ENCODE measurements around the gene DAG1.

DAG1 gene

DNA sequence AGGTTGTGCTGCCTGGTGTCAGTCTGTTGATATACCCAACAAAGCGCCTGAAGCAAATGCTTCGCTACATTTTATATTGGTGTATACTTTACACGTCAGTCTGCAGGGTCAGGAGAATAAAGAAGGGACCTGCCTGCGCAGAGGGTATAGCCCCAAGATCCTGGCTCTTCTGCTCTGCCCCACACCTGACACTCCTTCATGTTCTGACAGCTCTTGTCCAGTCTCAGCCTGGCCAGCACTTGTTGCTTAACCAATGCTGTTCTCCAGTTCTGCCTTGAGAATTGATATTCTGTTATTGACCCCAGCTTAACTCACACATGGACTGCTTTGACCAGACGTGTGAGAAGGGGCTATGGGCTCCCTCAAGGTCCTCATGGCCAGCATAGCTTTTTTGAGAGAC, 48.4 kb downstream of the DAG1 start:
- DNase-seq: no peak

DNA sequence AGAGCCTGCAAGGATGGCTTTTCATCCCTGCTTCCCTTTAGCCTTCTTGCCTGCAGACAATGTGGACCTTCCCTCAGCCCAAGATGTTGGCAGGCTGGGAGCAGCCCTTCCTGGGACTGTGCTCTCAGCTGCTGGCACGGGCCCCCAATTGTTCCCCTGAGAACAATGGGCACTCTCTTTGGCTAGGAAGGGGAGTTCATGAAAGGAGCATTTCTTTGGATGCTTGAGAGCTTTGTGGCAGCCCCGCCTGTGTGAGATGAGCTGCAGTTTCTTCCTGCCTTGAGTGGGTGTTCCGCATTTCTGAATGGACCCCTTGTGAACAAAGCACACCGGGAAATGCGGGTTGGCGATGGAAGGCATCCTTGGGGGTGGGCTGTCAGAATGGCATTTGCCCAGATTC, 49.2 kb downstream of the DAG1 start:
- DNase-seq: no peak

DNA sequence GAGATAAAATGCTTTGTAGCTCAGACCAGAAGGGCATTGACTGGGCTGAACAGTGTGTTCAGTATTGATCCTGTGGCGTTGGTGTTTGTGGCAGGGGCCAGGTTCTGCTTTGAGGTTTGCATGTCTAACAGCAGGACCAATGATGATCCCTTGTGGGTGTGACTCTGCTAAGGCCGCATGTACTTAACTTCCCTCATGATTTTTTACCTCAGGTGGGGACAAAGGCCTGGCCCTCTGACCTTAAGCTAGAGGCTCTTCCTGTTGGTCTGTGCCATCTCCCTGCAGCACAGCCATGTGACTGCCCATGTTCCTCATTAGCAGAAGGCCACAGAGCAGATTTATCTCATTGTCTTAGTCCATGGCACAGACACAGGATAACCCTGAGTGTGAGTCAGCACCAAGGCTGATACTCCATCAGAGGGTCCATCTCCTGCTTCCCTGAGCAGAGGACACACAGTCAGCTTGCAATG, 49.9 kb downstream of the DAG1 start:
- DNase-seq: no peak

DNA sequence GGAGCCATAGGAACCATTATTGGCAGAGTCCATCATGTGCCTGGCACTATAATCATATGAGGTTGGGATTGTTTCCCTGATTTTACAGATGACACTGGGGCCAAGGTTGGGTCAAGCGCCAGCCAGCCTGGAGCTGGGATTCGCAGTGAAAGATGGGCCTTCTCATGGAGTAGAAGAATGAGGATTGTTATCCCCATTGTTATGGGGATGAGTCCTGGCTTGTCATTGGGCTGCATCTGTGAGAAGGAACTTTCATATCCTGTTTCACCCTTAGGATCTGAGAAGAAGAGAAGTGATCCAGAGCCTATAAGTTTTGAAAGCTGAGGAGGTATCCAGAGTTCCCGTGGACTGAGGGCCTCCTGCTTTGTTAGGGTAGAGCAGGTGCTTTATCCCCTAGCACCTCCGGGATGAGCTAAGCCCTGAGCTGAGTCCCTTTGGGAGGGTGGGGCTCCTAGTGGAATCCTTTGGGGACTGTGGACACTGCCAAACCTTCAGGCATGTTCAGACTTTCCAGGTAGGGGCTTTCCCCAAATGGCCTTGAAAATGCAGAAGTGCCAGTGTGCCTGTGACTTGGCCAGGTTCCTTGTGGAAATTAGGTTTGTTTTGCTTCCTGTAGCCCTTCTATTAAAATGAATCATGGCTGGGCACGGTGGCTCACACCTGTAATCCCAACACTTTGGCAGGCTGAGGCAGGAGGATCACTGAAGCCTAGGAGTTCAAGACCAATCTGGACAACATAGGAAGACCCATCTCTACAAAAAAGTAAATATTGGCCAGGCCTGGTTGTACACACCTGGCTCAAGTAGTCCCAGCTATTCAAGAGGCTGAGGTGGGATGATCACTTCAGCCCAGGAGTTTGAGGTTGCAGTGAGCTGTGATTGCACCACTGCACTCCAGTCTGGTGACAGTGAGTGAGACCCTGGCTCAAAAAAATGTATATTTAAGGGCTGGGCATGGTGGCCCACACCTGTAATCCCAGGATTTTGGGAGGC, 54.0 kb downstream of the DAG1 start:
- DNase-seq: no peak

DNA sequence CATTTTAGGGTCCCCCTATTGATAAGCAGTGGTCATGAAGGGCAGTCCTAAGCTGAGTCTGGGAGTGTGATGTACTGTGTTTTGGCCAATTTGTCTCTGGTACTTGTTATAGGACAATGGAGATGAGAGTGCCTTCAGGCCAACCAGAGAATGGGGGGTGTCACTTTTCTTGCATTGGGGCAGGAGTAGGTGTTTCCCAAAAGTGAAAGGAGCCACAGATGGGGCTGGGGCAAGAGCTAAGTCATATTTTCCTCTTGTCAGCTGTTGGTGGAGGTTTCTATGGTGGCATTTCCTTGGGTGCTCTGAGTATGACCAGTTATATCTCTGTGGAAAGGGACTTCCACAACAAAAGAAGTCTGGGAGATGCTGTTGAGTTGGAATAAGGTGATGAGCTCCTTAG, 59.5 kb downstream of the DAG1 start:
- DNase-seq: no peak

DNA sequence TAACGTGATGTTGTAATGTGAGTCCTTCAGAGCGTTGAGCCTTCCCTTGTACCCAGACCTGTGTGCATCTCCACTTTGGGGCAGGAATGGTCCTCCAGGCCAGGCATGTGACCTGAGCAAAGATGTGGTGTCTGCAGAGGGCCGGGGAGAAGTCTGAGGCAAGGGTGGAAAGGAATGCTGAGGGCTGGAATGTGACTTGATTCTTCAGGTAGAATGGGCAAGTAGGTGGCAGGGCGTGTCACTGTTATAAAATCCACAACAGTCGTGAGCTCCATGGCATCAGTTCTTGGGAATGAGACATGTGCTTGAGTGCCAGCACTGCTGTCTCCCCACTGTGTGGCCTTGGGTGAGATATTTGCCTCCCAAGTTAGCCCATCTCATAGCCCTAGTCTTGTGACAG, 60.2 kb downstream of the DAG1 start:
- no peak for DNase-seq

DNA sequence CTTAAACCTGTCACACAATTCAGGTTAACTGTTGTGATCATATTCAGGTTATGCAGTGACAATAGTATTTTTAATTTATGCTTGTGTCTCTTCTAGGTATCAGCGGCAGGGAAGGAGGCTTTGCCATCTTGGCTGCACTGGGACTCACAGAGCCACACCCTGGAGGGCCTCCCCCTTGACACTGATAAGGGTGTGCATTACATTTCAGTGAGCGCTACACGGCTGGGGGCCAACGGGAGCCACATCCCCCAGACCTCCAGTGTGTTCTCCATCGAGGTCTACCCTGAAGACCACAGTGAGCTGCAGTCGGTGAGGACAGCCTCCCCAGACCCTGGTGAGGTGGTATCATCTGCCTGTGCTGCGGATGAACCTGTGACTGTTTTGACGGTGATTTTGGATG, 60.6 kb downstream of the DAG1 start:
- no peak for DNase-seq

DNA sequence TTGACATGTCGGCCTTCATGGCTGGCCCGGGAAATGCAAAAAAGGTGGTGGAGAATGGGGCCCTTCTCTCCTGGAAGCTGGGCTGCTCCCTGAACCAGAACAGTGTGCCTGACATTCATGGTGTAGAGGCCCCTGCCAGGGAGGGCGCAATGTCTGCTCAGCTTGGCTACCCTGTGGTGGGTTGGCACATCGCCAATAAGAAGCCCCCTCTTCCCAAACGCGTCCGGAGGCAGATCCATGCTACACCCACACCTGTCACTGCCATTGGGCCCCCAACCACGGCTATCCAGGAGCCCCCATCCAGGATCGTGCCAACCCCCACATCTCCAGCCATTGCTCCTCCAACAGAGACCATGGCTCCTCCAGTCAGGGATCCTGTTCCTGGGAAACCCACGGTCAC, 61.2 kb downstream of the DAG1 start:
- DNase-seq: no peak

DNA sequence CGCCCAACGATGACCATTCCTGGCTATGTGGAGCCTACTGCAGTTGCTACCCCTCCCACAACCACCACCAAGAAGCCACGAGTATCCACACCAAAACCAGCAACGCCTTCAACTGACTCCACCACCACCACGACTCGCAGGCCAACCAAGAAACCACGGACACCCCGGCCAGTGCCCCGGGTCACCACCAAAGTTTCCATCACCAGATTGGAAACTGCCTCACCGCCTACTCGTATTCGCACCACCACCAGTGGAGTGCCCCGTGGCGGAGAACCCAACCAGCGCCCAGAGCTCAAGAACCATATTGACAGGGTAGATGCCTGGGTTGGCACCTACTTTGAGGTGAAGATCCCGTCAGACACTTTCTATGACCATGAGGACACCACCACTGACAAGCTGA, 61.6 kb downstream of the DAG1 start:
- DNase-seq: no peak

DNA sequence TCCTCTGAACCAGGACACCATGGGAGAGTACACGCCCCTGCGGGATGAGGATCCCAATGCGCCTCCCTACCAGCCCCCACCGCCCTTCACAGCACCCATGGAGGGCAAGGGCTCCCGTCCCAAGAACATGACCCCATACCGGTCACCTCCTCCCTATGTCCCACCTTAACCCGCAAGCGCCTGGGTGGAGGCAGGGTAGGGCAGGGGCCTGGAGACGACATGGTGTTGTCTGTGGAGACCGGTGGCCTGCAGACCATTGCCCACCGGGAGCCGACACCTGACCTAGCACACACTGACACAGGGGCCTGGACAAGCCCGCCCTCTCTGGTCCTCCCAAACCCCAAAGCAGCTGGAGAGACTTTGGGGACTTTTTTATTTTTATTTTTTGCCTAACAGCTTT, 63.0 kb downstream of the DAG1 start:
- DNase-seq: no peak

DNA sequence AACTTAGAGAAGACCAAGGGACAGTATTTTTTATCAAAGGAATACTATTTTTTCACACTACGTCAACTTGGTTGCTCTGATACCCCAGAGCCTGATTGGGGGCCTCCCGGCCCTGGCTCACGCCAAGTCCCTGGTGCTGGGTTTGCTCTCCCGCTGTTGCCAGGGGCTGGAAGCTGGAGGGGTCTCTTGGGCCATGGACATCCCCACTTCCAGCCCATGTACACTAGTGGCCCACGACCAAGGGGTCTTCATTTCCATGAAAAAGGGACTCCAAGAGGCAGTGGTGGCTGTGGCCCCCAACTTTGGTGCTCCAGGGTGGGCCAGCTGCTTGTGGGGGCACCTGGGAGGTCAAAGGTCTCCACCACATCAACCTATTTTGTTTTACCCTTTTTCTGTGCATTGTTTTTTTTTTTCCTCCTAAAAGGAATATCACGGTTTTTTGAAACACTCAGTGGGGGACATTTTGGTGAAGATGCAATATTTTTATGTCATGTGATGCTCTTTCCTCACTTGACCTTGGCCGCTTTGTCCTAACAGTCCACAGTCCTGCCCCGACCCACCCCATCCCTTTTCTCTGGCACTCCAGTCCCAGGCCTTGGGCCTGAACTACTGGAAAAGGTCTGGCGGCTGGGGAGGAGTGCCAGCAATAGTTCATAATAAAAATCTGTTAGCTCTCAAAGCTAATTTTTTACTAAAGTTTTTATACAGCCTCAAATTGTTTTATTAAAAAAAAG, 63.9 kb downstream of the DAG1 start:
- DNase-seq: no peak

DNA sequence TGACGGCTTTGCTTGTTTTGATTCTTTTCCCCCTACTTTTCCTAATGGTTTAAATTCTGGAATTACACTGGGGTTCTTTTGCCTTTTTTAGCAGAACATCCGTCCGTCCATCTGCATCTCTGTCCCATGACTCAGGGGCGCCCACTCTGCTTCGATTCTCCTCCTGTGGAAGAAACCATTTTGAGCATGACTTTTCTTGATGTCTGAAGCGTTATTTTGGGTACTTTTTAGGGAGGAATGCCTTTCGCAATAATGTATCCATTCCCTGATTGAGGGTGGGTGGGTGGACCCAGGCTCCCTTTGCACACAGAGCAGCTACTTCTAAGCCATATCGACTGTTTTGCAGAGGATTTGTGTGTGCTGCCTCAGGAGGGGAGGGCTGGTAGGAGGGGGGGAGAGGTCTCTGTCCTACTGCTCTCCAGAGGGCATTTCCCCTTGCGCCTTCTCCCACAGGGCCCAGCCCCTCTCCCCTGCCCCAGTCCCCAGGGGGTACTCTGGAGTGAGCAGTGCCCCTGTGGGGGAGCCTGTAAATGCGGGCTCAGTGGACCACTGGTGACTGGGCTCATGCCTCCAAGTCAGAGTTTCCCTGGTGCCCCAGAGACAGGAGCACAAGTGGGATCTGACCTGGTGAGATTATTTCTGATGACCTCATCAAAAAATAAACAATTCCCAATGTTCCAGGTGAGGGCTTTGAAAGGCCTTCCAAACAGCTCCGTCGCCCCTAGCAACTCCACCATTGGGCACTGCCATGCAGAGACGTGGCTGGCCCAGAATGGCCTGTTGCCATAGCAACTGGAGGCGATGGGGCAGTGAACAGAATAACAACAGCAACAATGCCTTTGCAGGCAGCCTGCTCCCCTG, 64.7 kb downstream of the DAG1 start:
- DNase-seq: no peak

DNA sequence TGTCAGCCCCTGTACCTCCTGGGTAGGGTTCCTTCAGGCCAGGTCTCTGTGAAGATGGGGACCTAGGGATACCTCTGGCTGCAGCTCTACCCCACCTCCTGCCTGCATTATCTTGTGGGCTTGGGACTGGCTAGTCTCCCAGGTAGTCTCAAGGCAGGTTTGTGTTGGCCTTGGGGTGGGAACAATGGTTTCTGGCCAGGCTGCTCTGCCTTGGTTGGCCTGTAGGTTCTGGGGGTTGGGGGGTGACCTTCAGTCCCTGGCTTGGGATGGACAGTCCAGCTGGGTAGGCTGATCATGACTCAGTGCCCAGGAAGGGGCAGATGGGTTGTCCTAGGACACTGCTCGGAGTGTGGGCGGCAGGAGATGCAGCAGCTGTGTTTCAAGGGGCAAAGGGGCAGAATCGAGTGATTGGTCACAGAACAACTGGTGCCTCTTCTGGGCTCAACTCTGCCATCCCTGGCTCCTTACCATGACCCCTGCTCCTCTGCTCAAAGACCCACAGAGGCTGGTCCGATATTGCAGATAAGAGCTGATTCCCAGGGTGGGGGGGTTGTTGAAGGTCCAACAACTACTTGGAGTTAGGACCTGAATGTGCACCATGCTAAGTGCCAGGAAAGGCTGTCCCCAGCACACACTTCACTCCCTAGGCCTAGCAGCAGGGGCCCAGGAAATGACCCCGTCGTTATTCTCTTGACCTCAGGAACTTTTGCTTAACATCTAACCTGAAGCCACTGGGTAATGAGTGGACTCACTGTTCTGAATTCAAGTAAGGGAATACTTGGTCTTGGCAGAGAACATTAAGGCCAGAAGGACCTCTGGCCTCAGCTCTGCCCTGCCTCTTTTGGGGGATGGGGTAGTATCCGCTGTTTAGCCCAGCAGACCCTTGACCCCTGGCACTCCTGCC, 66.2 kb downstream of the DAG1 start:
- no peak for DNase-seq

DNA sequence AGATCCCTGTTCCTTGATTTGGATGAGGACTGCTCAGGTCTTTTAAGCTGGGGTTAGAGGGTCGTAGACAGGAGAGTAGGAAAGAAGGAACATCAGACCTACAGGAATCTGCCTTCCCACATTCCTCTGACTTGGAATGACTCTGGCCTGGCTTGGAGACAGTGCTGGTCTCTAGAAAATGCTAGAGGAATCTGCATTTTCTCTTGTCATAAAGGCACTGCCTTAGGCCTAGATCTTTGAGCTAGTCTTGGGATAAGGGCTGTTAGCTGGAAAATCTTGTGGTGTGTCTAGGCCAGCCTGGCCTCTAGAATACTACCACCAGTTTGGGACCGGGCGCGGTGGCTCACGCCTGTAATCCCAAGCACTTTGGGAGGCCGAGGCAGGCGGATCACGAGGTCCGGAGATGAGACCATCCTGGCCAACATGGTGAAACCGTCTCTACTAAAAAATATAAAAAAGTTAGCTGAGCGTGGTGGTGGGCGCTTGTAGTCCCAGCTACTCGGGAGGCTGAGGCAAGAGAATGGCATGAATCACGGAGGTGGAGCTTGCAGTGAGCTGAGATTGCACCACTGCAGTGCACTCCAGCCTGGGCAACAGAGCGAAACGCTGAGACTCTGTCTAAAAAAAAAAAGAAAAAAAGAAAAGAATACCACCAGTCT, 66.9 kb downstream of the DAG1 start:
- no peak for DNase-seq

DNA sequence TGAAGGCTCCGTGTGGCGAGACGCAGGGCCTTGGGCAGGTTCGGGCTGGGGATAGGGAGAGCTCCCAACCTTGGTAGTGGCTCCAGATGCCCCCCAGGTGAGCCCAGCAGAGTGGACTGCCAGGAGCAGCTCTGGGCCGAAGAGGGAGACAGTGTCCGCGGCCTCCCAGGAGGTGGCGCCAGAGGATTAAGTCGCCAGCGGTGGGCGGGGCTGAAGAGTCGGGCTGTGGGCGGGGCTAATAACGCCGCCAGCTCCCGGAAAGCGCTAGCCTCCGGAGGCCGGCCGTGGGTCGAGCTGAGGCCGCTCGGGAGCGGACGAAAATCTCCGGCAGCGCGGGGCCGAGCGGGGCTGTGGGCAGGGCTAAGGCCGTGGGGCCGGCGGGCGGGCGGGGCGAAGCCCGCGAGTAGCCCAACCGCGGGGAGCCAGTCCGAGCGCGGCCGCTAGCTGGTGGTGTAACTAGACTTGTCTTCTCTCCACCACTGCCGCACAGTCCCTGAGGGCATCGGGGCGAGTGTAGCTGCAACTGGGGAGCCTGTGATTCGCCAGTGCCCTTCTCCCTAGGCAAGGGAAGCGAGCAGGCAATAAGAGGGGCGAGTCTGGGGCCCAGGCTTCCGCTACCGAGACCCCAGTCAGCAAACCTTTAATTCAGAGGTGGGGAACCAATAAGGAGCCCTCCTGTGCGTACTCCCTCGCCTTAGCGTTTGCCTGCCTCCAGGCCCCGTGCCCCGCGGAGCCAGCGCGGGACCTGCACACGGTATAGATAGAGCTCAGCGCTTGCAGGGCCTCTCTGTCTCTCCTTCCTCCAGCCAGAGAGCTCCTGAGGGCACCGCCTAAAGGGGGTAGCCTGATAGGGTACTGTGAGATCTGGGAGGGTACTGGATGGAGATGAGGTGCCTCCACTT, 69.8 kb downstream of the DAG1 start:
- DNase-seq: peak; percentile 80 to 91 (median 90)

DNA sequence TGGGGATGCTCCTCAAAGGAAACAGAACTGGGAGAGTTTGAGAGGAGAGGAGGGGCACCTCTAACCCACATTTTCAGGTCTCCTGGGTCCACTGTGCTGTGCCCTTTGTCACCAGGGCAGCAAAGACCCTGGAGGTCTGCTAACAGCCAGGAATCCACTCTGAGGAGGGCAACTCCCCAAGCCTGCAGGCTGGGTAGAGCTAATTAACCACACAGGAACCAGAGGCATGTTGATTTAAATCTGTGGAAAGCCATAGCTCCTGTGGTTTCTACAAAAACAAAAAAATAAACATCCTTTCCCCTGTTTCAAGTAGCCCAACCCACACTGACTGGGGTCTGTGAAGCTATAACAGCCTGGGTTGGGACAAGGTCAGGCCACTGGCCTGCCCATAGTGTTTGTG, 82.0 kb downstream of the DAG1 start:
- DNase-seq: no peak

DNA sequence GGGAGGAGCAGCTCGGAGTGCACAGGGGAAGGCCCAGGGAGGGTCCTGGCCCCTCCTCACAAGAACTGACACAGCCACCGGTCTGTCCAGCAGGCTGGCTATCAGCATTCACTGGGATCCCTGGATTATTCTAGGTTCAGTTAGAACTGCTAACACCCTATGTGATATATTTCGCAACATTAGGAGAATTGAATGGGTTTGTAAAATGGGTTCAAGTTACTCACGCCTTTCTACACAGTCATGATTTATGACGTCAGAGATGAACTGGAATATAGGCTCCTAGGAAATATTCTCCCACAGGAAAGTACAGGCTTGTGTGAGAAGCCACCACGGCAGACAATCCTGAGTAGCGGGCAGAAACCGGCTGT, 83.2 kb downstream of the DAG1 start:
- no peak for DNase-seq

DNA sequence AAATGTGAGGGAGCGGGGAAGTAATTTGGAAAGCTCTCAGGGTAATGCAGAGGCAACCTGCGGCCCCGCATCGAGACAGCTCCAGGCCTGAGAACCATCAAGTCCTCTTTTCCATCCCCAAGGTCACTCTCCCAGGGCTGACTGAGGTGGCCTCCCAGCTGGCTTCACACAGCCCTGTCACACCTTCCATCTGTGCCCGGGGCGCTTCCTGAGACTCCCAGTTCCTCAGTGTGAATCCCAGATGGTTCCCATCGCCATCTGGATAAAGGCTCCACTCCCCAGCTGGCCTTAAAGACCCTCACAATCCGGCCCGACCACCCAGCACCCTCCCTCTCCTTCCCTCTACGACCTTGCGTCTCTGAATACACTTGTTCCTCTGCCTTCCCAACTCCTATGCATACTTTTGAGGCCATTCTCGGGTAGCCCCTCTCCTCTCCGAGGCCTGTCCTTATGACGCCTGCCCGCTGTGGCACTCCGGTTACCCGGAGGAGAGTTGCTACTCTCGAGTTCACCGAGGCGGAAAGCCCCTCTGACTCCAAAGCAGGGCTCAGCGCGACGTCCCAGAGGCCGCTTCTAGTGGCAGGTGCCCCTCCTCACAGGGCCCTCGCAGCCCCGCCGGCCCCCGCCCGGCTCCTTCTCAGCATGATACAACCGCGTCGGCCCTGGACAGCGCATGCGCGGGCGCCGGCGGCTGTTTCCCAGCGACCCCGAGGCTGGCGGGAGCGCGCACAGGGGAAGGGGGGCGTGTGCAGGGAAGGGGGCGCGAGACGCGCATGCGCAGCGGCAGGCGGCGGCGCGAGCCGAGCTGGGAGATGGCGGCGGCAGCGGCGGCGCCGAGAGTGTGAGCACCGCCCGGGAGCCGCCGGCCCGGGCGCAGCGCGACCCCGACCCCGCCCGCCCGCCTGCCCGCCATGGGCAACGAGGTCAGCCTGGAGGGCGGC, 83.9 kb downstream of the DAG1 start, which contains the start of gene BSN:
Gene BSN (plus strand): TSS at position 786 of the 941 bp plus-strand sequence. CDS start 126 bp downstream, at position 912.
- peak; percentile 71 to 86 (median 78) for DNase-seq
